Inflammatory macrophage treated with lipopolysaccharide for 4 hours (primary cell): ENCODE data around the gene BLTP2.
"Not testable (repeated sequence)": the region's sequence is repeated elsewhere in the genome, so short reads cannot be mapped to it uniquely, and the experiment has no call there.

Experiments used
- DNase-seq: peaks from one replicate; pipeline ENCODE4 v3.0.0-alpha.2; 2020

Gene BLTP2

GRCh38 chr17:28646039-28646754 lies 1.2 kb upstream of the BLTP2 start:
- DNase-seq: no peak

GRCh38 chr17:28645576-28645939 lies 600 bp upstream of the BLTP2 start:
- DNase-seq: no peak

GRCh38 chr17:28643983-28644786 lies 773 bp downstream of the BLTP2 start:
- DNase-seq: peak; percentile 79

GRCh38 chr17:28641579-28641978 lies 3.4 kb downstream of the BLTP2 start:
- no peak for DNase-seq

GRCh38 chr17:28635506-28635905 lies 9.5 kb downstream of the BLTP2 start:
- DNase-seq: no peak

GRCh38 chr17:28634206-28634865 lies 10.6 kb downstream of the BLTP2 start:
- DNase-seq: peak; percentile 54

GRCh38 chr17:28626818-28627217 lies 18.1 kb downstream of the BLTP2 start:
- DNase-seq: no peak

GRCh38 chr17:28624148-28624547 lies 20.8 kb downstream of the BLTP2 start:
- no peak for DNase-seq

GRCh38 chr17:28623696-28624095 lies 21.3 kb downstream of the BLTP2 start:
- DNase-seq: no peak

- no peak for DNase-seq
Observed at GRCh38 chr17:28622186-28622585, 22.8 kb downstream of the BLTP2 start.

GRCh38 chr17:28620010-28620409 lies 24.9 kb downstream of the BLTP2 start:
- no peak for DNase-seq

- no peak for DNase-seq
Observed at GRCh38 chr17:28618464-28618863, 26.5 kb downstream of the BLTP2 start.

- no peak for DNase-seq
Observed at GRCh38 chr17:28616281-28616680, 28.7 kb downstream of the BLTP2 start.

GRCh38 chr17:28615260-28615940 lies 29.6 kb downstream of the BLTP2 start:
- DNase-seq: no peak

GRCh38 chr17:28613931-28614381 lies 31.0 kb downstream of the BLTP2 start, which contains the start of gene RSKR:
TSS of gene RSKR (minus strand) at chr17:28614185. CDS start at chr17:28614161, 24 bp downstream.
- no peak for DNase-seq

- peak; percentile 28 for DNase-seq
Observed at GRCh38 chr17:28612936-28613872, 31.8 kb downstream of the BLTP2 start.

- no peak for DNase-seq
Observed at GRCh38 chr17:28612531-28612930, 32.4 kb downstream of the BLTP2 start.

GRCh38 chr17:28610376-28610775 lies 34.6 kb downstream of the BLTP2 start:
- DNase-seq: no peak

- DNase-seq: not testable (repeated sequence)
Observed at GRCh38 chr17:28604031-28604430, 40.9 kb downstream of the BLTP2 start.

- DNase-seq: peak; percentile 90
Observed at GRCh38 chr17:28599311-28600184, 45.4 kb downstream of the BLTP2 start.

GRCh38 chr17:28598799-28599310 lies 46.1 kb downstream of the BLTP2 start, which contains the start of gene SPAG5:
TSS of gene SPAG5 (minus strand) at chr17:28599025. CDS start at chr17:28598946, 79 bp downstream.
- peak; percentile 92 for DNase-seq
